ENCODE data around the gene ATP13A1. TPM values are rescaled to one million over a fixed set of nuclear protein-coding genes. Genes with fewer than 3 reads are reported as not detected.

Gene ATP13A1
- total and polyA plus RNA-seq, 2 of the 8 experiments (the other 6 are each of a cell fraction or from before 2014, with no cell fraction given) = 33.0 to 64.2 TPM

- TF ChIP-seq USF2 (IDR thresholded peaks at IDR 0.05; ENCODE audit: low read length) (no peak), BACH1 (IDR thresholded peaks at IDR 0.05; ENCODE audit: low read length) (no peak), KDM5A (IDR thresholded peaks at IDR 0.05; ENCODE audit: low read length) (no peak), CTCF (IDR thresholded peaks at IDR 0.05; ENCODE audit: control extremely low read depth in 1 of 3, insufficient read depth in 1 of 3, low read depth in 1 of 3, low read length in 3 of 3) (no peak), RAD21 (IDR thresholded peaks at IDR 0.05 in 1 of 2, conservative IDR thresholded peaks at IDR 0.05 in 1 of 2; ENCODE audit: low read depth in 2 of 2, low read length in 2 of 2) (no peak)
These were observed 10.8 kb upstream of the ATP13A1 start (continued) for GRCh38 chr19:19674315-19674714.
